ENCODE data around the gene NUTF2. TPM values are rescaled to one million over a fixed set of nuclear protein-coding genes. Genes with fewer than 3 reads are reported as not detected.
"Not testable (repeated sequence)": the region's sequence is repeated elsewhere in the genome, so short reads cannot be mapped to it uniquely, and the experiment has no call there.

Gene NUTF2
- polyA plus RNA-seq, 10 donors: 104 to 135 (median 122) TPM

DNA sequence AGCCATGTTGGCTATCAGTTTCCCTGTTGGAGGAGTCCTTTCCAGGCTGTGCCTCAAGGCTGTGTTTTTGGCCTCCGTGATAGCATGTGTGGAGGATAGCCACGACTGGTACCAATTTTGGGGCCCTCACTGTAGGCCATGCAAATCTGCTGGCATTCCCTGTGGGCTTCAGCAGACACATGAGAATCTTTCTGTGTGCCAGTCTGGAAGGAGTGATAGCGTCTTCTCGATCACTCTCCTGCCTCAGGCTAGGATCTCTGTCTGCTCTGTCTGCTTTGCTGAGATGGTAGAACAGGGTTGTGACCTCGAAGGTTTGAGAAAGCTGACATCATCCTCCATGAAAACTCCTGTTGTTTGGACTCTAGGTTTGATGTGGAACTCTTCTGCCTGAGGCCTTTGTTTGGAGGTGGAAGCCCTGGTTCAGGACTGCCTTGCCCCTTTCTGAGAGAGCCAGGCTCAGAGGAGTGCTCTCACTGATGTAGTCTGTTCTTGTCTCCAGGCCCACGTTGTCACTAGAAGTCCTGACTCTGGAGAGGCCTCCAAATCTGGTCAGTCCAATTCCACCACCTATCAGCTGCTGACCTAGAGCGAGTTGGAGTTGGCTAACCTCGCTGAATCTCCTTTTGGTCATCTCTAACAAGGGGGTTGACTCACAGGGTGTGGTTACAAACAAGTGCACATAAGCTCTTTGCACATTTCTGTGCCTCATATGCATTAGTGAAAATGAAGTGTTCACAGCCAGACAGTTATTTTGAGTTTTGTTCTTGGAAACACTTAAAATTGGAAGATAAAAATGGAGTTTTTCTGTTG, 14.1 kb downstream of the NUTF2 start:
- DNase-seq: no peak

DNA sequence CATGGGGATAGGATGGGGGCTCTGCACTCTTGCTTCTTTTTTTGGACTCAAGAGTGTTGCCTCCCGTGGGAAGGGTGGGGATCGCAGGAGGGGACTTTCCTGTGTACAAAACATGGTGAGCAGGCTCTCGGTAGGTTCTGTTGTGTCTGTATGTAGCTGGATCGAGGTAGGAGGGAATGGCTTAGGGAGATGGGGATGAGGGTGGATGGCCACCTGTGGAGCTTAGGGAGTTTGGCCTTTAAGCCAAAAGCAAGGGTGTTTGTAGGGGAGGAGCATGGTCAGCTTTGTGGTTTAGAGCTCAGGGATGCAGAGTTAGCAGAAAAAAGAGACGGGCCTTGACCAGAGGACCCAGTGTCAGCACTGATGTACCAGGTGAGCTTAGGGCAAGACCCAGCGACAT, 15.1 kb downstream of the NUTF2 start:
- DNase-seq: no peak

- peak; percentile 67 to 81 (median 78) for DNase-seq
Observed at GRCh38 chr16:67862623-67863583, 16.2 kb downstream of the NUTF2 start.

- not testable (repeated sequence) for DNase-seq
Observed at GRCh38 chr16:67864044-67864443, 17.3 kb downstream of the NUTF2 start.

- no peak for DNase-seq
Observed at GRCh38 chr16:67864594-67864993, 17.9 kb downstream of the NUTF2 start.

- DNase-seq: no peak
Observed at GRCh38 chr16:67865318-67865717, 18.6 kb downstream of the NUTF2 start.

GRCh38 chr16:67868290-67868689, 21.6 kb downstream of the NUTF2 start:
- DNase-seq: no peak

DNA sequence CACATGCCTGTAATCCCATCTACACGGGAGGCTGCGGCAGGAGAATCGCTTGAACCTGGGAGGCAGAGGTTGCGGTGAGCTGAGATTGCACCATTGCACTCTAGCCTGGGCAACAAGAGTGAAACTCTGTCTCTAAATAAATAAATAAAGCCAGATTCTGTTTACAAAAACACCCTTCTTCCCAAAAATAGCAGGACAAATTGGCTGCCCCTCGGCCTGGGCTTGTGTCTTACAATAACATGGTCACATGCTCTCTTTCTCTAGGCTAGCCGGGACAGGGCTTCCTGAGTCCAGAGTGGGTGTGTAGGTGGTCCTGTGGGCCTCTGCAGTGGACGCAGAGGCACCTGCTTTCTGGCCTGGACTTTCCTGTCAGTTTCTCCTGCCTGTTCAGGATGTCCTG, 22.9 kb downstream of the NUTF2 start:
- DNase-seq: no peak

DNA sequence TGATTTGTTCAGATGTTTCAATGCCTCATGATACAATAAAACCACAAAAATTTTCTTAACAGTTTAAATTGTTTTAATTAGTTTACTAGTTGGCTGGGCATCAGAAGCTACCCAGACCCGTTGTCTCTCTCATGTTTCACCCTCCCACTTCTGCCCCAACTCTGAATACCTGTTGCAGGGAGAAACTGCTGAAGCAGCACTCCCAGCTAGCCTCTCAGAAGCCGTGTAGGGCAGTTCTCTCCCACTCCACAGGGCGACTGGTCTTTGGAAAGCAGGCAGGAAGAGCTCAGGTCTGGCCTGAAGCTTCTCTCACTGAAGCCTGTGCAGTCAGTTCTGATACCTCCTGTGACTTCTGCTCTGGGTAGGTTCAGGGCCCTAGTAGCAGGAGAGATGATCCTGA, 24.5 kb downstream of the NUTF2 start:
- DNase-seq: no peak

DNA sequence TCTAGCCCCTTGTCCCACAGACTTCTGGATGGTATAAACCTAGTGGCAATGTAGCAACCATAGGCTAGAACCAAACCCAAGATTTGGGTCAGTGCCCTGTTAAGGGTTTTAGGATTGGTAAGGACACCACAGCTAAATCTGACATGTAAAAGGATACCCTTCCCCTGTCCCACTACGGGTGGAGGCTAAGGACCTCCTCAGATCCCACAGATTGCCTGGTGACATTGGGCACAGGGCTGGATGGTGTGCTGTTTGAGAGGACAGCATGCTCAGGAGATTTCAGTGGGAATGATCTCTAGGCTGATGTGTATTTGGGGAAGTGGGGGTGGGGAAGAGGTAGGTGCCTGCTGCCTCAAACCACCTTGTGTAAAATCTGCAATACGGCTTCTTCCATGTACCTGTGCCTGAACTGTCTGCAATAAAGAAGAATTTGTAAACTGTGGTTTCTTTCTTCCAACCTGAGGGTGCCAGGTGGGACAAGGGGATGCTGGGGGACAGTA, 25.4 kb downstream of the NUTF2 start:
- DNase-seq: no peak

- DNase-seq: peak; percentile 66 to 91 (median 82)
Observed at GRCh38 chr16:67872631-67873434, 26.1 kb downstream of the NUTF2 start, which contains the start of gene EDC4. Gene EDC4 (plus strand): TSS chr16:67873052. CDS start chr16:67873262, 210 bp downstream.

GRCh38 chr16:67873435-67874370, 27.0 kb downstream of the NUTF2 start:
- DNase-seq: no peak

- DNase-seq: no peak
Observed at GRCh38 chr16:67874372-67874771, 27.6 kb downstream of the NUTF2 start.

DNA sequence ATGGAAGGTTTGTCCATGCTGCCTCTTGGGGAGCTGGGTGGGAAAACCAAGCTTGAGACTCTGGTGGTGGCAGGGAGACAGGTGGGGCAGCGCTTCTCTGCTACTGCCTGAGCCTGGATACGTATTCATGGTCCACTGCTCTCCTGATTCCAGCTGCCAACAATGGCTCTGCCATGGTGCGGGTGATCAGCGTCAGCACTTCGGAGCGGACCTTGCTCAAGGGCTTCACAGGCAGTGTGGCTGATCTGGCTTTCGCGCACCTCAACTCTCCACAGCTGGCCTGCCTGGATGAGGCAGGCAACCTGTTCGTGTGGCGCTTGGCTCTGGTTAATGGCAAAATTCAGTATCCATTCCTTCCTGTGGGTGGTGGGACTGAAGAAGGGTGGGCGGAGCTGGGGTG, 30.3 kb downstream of the NUTF2 start:
- DNase-seq: no peak

DNA sequence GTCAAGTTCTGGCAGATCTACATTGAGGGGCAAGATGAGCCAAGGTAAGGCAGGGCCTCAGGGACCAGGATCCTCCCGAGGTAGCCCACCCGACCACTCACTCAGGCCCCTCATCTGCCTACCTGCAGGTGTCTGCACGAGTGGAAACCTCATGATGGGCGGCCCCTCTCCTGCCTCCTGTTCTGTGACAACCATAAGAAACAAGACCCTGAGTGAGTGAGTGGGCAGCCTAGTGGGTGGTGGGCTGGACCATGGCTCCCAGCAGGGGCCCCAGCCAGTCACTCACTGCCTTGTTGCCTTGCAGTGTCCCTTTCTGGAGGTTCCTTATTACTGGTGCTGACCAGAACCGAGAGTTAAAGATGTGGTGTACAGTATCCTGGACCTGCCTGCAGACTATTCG, 31.5 kb downstream of the NUTF2 start:
- DNase-seq: no peak

- DNase-seq: no peak
Observed at GRCh38 chr16:67878846-67879245, 32.1 kb downstream of the NUTF2 start.

GRCh38 chr16:67879462-67879861, 32.7 kb downstream of the NUTF2 start:
- DNase-seq: no peak

- no peak for DNase-seq
Observed at GRCh38 chr16:67879936-67880335, 33.2 kb downstream of the NUTF2 start.

- no peak for DNase-seq
Observed at GRCh38 chr16:67880584-67880983, 33.9 kb downstream of the NUTF2 start.

GRCh38 chr16:67881621-67882161, 35.0 kb downstream of the NUTF2 start:
- peak; percentile 56 to 73 (median 65) for DNase-seq
